Loucy (cell line): ENCODE measurements around the gene ABCA9.

ENCODE experiments used
- H2AFZ ChIP-seq: fragments of 200-600 bp; sonication (generic); 2 replicates; pipeline ENCODE4 v1.6.0; 2016; ENCODE audit warnings: antibody characterized with exemption, mild to moderate bottlenecking, low read length, moderate library complexity
- H3F3A ChIP-seq: fragments of 200-600 bp; 2 replicates; pipeline ENCODE4 v1.6.0; 2016; ENCODE audit warnings: antibody characterized with exemption, low read depth, mild to moderate bottlenecking
- H3K27me3 ChIP-seq: fragments of 200-600 bp; sonication (generic); 2 replicates; pipeline ENCODE4 v1.6.1; 2014; ENCODE audit warnings: low read length, mild to moderate bottlenecking; ENCODE audit not compliant: insufficient read depth, poor library complexity, severe bottlenecking
- H3K36me3 ChIP-seq: fragments of 200-600 bp; sonication (generic); 2 replicates; pipeline ENCODE4 v1.6.1; 2016; ENCODE audit warnings: low read length; ENCODE audit not compliant: insufficient read depth
- H3K4me1 ChIP-seq: fragments of 200-600 bp; sonication (generic); 2 replicates; pipeline ENCODE4 v1.5.1; 2014; ENCODE audit warnings: low read length, mild to moderate bottlenecking; ENCODE audit not compliant: insufficient read depth, poor library complexity, severe bottlenecking
- H3K4me2 ChIP-seq: fragments of 200-600 bp; sonication (generic); 2 replicates; pipeline ENCODE4 v1.6.0; 2014; ENCODE audit warnings: antibody characterized with exemption, low read length, low read depth, mild to moderate bottlenecking; ENCODE audit not compliant: poor library complexity, severe bottlenecking
- H3K4me3 ChIP-seq: fragments of 200-600 bp; sonication (generic); 2 replicates; pipeline ENCODE4 v1.5.1; 2014; ENCODE audit warnings: low read length, mild to moderate bottlenecking, mixed read lengths; ENCODE audit not compliant: poor library complexity, severe bottlenecking
- H3K79me2 ChIP-seq: fragments of 200-600 bp; sonication (generic); 2 replicates; pipeline ENCODE4 v1.6.1; 2014; ENCODE audit warnings: low read length; ENCODE audit not compliant: insufficient read depth
- H3K9ac ChIP-seq: fragments of 200-600 bp; sonication (generic); 2 replicates; pipeline ENCODE4 v1.6.0; 2014; ENCODE audit warnings: mild to moderate bottlenecking, low read depth, low read length, moderate library complexity; ENCODE audit not compliant: poor library complexity, severe bottlenecking
- H3K9me2 ChIP-seq: fragments of 200-600 bp; sonication (generic); replicated peaks from 2 replicates; pipeline ENCODE4 v1.6.1; 2016; ENCODE audit warnings: low read depth, low read length, mixed read lengths
- H3K9me3 ChIP-seq: fragments of 200-600 bp; sonication (generic); 2 replicates; pipeline ENCODE4 v1.6.1; 2014; ENCODE audit warnings: mild to moderate bottlenecking, antibody characterized with exemption, low read length, low read depth; ENCODE audit not compliant: insufficient read depth
- H4K20me1 ChIP-seq: fragments of 200-600 bp; sonication (generic); 2 replicates; pipeline ENCODE4 v1.6.0; 2014; ENCODE audit warnings: antibody characterized with exemption, low read length, mild to moderate bottlenecking; ENCODE audit not compliant: insufficient read depth, poor library complexity, severe bottlenecking
- EZH2phosphoT487 ChIP-seq: fragments of 200-600 bp; IDR thresholded peaks from 2 replicates; pipeline ENCODE4 v1.6.1; 2018; ENCODE audit warnings: antibody characterized with exemption, mild to moderate bottlenecking, moderate library complexity, borderline replicate concordance
- TF ChIP-seq, protein P1 (sequence below): fragments of 200-600 bp; sonication (generic); conservative IDR thresholded peaks from 2 replicates; pipeline ENCODE4 v1.5.1; 2014; ENCODE audit warnings: mild to moderate bottlenecking, antibody characterized with exemption, low read length

Gene ABCA9

DNA sequence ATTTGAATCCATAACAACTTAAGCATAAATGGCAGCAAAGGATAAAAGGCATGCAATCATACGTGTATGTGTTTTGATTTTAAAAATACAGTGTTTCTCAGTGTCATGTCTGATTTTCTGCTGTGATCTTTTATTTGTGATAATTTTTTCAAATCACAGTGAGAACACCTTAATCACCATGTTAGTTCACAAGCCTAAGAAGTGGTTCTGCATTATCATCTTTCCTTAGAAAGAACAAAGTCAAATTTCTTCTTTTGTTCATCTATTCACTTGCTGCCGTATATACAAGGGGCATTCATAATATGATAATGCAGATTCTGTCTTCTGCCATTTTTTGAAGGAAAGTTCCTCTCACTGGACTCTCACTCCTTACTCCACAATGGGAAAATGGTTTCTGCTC, 33.3 kb upstream of the ABCA9 start:
- Histone ChIP-seq H3K36me3 (no peaks in the 10 kb centered on the region), H3F3A (no peaks in the 10 kb centered on the region), H3K4me2 (no peak overlapping the region), H3K27me3 (no peaks in the 10 kb centered on the region), H3K4me3 (no peak overlapping the region), H2AFZ (no peak overlapping the region), H3K9me3 (no peaks in the 10 kb centered on the region), H3K79me2 (no peaks in the 10 kb centered on the region), H3K9me2 (no peaks in the 10 kb centered on the region), H3K9ac (no peak overlapping the region), H3K4me1 (no peaks in the 10 kb centered on the region), H4K20me1 (no peaks in the 10 kb centered on the region)
- no peak for TF ChIP-seq EZH2phosphoT487
- TF ChIP-seq, protein P1, sequence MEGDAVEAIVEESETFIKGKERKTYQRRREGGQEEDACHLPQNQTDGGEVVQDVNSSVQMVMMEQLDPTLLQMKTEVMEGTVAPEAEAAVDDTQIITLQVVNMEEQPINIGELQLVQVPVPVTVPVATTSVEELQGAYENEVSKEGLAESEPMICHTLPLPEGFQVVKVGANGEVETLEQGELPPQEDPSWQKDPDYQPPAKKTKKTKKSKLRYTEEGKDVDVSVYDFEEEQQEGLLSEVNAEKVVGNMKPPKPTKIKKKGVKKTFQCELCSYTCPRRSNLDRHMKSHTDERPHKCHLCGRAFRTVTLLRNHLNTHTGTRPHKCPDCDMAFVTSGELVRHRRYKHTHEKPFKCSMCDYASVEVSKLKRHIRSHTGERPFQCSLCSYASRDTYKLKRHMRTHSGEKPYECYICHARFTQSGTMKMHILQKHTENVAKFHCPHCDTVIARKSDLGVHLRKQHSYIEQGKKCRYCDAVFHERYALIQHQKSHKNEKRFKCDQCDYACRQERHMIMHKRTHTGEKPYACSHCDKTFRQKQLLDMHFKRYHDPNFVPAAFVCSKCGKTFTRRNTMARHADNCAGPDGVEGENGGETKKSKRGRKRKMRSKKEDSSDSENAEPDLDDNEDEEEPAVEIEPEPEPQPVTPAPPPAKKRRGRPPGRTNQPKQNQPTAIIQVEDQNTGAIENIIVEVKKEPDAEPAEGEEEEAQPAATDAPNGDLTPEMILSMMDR = no peak

DNA sequence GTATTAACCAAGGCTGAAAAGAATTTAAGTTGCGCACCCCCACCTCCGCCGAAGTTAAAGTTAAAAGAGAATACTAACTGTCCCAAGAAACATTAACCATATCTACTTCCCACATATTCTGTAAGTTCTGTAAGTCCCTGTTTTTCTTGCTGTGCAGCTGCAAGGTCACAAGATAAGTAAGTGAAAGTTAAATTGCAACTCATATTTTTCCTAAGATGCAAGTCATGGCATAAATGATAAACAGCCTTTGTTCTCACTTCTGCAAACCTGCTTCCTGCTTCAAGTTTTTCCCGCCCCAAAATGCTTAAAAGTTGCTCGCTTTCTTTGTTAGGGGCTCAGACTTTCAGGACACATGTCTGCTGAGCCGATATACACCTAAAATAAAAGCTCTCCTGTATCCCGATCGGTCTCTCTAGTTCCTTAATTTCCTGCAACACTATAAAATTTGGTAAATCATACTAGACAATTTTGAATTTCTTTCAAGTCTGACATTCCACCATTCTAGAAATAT, 32.6 kb upstream of the ABCA9 start:
- H3K4me2 ChIP-seq = no peak overlapping the region

GRCh38 chr17:69090365-69090764, 29.6 kb upstream of the ABCA9 start:
- Histone ChIP-seq H3K9ac (no peak overlapping the region), H3K4me2 (no peak overlapping the region), H2AFZ (no peak overlapping the region), H3K79me2 (no peaks in the 10 kb centered on the region), H3K27me3 (no peaks in the 10 kb centered on the region), H3K9me3 (no peaks in the 10 kb centered on the region), H4K20me1 (no peaks in the 10 kb centered on the region), H3K9me2 (no peaks in the 10 kb centered on the region), H3K36me3 (no peaks in the 10 kb centered on the region), H3F3A (no peaks in the 10 kb centered on the region), H3K4me1 (no peaks in the 10 kb centered on the region), H3K4me3 (no peak overlapping the region)
- TF ChIP-seq, protein P1 = no peak
- TF ChIP-seq EZH2phosphoT487 = no peak

More for the DNA sequence above, 32.6 kb upstream of the ABCA9 start:
- Histone ChIP-seq H3K4me3 (no peak overlapping the region), H4K20me1 (no peaks in the 10 kb centered on the region), H3K9ac (no peak overlapping the region), H3K4me1 (no peaks in the 10 kb centered on the region), H2AFZ (no peak overlapping the region), H3F3A (no peaks in the 10 kb centered on the region), H3K27me3 (no peaks in the 10 kb centered on the region), H3K36me3 (no peaks in the 10 kb centered on the region), H3K79me2 (no peaks in the 10 kb centered on the region), H3K9me3 (no peaks in the 10 kb centered on the region), H3K9me2 (no peaks in the 10 kb centered on the region)
- no peak for TF ChIP-seq EZH2phosphoT487
- TF ChIP-seq, protein P1 = no peak
